AG08395 (cell line): ENCODE measurements around the gene NF1.
"Not testable (repeated sequence)": the region's sequence is repeated elsewhere in the genome, so short reads cannot be mapped to it uniquely, and the experiment has no call there.

Experiments
- DNase-seq: peaks from one replicate; pipeline ENCODE4 v3.0.0; 2012; ENCODE audit warnings: mixed read lengths, low spot score

The NF1 gene

GRCh38 chr17:31130286-31131224 lies 35.8 kb downstream of the NF1 start:
- DNase-seq, result no peak

DNA sequence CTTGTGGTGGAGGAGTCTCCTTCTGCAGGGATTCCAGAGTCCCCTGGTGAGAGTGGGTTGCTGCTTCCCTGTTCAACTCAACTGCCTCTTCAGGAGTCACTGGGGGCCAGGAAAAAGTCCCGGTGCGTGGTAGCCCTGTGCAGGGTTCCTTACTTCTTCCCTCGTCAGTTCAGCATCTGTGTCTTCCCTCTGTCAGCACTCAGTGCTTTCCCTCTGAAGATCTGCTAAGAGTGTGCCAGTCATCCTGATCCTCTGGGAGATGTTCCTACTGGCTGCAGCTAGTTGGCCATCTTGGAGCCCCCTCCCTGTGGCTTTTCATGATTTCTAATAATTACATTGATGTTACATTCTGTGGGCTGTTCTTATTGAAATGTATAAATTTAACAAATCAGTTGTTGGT lies 36.5 kb downstream of the NF1 start:
- no peak for DNase-seq

DNA sequence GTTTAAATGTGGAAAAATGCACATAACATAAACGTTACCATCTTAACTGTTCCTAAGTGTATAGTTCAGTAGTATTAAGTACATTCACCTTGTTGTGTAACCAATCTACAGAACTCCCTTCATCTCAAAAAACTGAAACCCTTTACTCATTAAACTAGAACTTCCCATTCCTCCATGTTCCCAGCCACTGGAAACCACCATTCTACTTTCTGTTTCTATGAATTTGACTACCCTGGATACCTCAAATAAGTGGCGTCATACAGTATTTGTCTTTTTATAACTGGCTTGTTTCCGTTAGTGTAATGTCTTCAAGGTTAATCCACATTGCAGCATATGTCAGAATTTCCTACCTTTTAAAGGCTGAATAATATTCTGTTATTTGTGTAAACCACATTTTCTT lies 38.2 kb downstream of the NF1 start:
- DNase-seq, result no peak

DNA sequence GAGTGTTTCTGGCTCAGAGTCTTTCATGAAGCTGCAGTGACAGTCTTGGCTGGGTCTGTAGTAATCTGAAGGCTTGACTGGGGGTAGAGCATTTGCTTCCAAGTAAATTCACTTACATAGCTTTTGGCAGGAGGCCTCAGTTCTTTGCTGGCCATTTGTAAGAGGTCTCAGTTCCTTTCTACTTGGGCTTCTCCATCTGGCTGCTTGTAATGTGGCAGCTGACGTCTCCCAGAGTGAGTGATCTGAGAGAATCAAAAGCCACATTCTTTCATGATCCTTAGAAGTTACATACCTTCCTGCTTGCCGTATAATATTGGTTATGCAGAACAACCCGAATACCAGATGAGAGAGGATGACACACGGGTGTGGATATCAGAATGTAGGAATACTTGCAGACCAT lies 39.8 kb downstream of the NF1 start:
- DNase-seq, result no peak

DNA sequence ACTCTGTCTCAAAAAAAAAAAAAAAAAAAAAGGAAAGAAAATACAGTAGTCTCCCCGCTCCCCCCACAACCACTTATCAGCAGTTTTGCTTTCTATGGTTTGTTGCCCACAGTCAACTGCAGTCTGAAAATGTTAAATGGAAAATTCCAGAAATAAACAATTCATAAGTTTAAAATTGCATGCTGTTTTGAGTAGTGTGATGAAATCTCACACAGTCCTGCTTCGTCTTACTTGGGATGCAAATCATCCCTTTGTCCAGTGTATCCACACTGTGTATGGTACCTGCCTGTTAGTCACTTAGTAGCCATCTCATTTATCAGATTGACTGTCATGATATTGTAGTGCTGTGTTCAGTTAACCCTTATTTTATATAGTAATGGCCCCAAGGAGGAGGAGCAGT lies 41.5 kb downstream of the NF1 start:
- DNase-seq, result no peak

DNA sequence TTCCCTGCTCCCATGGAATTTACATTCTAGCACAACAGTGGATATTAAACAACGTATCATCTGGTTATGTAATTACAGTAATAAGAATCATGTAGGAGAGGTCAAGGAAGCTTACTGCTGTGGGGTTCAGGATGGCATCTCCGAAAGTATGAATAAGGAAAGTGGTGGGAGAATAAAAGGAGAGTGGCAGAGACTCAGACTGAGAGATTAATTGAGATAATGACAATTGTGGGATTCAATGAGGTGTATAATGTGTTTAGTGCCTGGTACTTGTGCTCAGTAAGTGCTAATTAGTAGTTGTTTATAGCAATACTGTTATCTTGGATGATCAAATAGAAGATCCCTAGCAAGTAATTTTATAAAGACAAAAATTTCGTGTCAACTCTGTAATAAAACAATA lies 45.3 kb downstream of the NF1 start:
- no peak for DNase-seq

DNA sequence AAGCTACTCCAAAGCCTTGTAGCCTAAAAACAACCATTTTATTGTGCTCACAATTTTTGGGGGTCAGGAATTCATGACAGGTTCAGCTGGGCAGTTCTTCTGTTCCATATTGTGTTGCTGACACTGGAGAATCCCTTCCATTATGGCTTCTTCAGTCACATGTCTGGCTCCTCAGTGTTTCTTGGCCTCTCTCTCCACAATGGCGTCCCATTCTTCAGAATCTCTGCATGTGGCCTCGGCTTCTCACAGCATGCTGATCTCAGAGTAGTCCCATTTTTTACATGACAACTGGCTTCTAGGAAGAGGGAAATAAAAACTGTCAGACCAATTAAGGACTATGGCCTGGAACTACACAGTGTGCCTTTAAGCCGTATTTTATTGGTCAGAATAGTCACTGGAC lies 49.7 kb downstream of the NF1 start:
- DNase-seq, result no peak

DNA sequence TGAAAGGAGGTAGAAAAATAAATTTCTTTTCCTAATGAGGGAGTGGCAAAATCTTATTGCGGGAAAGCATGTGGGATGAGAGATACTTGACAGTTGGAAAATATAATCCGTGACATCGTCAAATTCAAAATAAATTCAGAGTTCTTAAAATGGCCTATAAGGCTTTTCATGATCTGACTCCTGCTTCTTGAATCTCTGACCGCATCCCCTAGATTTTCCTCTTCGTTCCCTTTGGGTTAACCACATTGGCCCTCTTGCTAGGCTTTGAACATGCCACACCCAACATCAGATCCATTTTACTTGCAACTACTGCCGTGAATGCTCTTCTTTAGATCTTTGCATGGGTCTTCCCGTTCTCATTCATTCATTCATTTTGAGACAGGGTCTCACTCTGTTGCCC lies 50.1 kb downstream of the NF1 start:
- DNase-seq, result no peak

DNA sequence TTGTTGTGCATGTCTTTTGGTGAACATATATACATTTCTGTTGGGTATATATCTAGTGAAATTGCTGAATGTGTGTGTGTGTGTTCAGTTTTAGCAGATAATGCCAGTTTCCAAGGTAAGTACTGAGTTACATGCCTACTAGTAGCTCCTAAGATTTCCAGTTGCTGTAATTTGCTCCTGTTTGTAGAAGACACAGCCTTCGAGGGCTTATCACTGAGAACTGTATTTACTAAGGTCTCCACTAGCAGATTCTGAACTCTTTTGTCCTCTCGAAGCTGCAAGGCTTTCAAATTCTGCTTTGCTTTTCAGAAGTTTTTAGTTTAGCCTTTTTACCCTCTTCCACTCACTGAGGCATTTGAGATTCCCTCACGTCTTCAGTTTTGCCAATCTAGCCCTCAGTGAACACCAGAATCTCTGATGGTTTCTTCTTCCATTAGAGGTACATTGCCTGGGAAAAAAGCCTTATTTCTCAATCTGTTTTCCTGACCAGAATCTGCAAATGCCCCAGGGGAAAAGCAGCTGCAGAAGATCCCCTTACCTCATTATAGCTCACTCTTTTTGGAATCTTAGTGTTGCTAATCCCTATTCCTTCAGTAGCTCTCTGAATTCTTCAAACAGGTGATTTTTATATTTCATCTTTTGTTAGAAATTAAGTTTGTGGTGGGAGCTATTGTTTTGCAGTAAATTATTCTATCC lies 52.9 kb downstream of the NF1 start:
- DNase-seq, result no peak

GRCh38 chr17:31148205-31148604 lies 53.4 kb downstream of the NF1 start:
- DNase-seq, result no peak

- DNase-seq, result no peak
Measured at GRCh38 chr17:31152271-31152670, 57.5 kb downstream of the NF1 start.

GRCh38 chr17:31155208-31155810 lies 60.5 kb downstream of the NF1 start:
- no peak for DNase-seq

- DNase-seq, result peak; percentile 39
Measured at GRCh38 chr17:31156326-31156725, 61.5 kb downstream of the NF1 start.

- DNase-seq, result not testable (repeated sequence)
Measured at GRCh38 chr17:31156864-31157263, 62.1 kb downstream of the NF1 start.

DNA sequence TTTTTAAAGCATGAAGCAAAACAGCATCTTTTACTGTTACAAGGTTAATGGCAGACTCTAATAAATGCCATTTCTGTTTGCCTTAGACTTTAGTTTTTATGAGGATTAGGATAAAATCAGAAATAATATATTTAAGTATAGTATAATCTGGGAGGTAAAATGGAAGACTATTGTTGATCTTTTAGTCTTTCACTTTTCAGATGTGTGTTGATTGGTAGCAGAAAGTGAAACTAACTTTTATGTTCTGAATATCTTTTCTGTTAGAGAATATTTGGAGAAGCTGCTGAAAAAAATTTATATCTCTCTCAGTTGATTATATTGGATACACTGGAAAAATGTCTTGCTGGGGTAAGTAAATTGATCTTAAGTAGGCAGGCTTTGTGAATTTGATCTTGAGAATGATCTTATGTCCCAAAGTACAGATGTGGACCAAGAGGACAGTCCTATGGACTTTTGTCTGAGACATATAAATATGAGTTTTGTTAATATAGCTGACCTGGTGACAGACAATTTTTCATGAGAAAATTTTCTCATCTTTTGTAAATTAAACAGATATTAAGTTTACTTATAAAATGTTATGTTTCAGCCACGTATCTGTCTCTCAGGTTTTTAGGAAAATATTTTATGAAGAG lies 64.1 kb downstream of the NF1 start:
- DNase-seq, result no peak

- no peak for DNase-seq
Measured at GRCh38 chr17:31163091-31163781, 68.5 kb downstream of the NF1 start.

DNA sequence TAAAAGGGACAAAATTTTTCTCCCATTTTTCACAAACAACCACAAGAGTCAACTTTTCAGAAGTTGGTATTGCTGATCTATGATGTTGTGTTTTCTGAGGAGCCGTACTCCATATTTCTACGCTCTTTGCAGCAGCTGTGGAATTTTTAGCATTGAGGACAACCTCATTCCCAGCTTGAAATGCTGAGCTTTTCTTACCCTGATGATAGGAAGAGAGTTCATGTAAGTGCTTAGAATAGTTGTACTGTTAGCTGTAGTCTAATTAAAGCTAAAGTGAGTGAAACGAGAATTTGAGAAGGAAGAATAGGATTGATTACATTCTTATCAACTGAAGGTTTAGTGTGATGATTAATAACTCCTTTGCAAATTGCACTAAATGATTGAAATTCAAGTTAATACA lies 72.3 kb downstream of the NF1 start:
- no peak for DNase-seq

DNA sequence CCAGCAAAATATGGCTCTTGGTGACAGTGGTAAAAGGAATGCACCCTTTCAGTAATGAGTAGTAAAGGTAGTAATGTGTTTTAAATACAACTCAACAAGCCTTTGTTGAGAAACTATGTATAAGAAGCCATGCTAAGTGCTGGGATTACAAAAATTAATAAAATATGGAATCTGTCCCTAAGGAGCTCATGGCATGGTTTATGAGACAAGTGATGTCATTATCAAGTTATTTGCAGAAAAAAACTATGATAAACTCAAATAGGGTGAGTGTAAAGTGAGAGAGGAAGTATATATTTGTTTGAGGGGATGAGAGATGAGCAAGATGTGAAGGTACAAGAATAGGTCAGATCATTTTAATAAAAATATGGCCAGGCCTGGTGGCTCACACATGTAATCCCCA lies 76.9 kb downstream of the NF1 start:
- no peak for DNase-seq

GRCh38 chr17:31172388-31172787 lies 77.6 kb downstream of the NF1 start:
- DNase-seq, result no peak

DNA sequence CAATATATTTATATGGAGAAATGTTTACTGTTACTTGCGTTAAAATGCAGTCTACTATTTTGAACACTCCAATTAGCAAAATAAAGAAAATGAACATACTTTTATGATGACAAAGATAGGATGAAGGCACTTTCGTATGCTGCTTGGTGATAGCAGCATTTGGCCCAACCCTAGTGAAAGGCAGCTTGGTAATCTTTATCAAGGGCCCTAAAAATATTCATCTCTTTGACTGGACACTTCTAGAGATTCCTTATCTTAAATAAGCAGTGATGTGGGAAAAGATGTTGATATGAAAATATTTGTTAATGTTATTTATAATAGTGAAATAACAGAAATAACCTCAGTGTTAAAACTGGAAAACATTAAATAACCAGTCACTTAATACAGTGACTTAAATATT lies 79.4 kb downstream of the NF1 start:
- no peak for DNase-seq

DNA sequence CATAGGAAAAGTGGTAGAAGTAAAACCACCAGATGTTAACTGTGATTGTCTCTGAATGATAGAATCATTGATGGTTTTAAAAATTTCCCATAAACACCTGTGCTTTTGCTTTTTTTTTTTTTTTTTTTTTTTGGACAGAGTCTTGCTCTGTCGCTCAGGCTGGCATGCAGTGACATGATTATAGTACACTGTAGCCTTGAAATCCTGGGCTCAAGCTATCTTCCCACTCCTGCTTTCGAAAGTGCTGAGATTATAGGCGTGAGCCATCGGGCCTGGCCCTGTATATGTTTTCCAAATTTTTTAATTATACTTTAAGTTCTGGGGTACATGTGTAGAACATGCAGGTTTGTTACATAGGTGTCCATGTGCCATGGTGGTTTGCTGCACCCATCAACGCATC lies 80.5 kb downstream of the NF1 start:
- no peak for DNase-seq

DNA sequence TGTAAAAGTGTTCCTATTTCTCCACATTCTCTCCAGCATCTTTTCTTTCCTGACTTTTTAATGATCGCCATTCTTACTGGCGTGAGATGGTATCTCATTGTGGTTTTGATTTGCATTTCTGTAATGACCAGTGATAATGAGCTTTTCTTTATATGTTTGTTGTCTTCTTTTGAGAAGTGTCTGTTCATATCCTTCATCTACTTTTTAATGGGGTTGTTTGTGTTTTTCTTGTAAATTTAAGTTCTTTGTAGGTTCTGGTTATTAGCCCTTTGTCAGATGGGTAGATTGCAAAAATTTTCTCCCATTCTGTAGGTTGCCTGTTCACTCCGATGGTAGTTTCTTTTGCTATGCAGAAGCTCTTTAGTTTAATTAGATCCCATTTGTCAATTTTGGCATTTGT lies 81.4 kb downstream of the NF1 start:
- not testable (repeated sequence) for DNase-seq
